Stimulated activated CD8-positive, alpha-beta memory T cell treated with anti-CD3 and anti-CD28 coated beads, Interleukin-2, amount 100 ng/mL, for 1 hour (primary cell): ENCODE data around the gene UGT2A1.

Experiments used
- DNase-seq, 2 donors: peaks; one replicate each; pipeline ENCODE4 v3.0.0-alpha.2; 2020; ENCODE audit warnings: low read depth in 2 of 2

Gene UGT2A1

GRCh38 chr4:69589884-69590283, 63.2 kb downstream of the UGT2A1 start:
- DNase-seq = no peak

GRCh38 chr4:69584135-69584534, 68.9 kb downstream of the UGT2A1 start:
- no peak for DNase-seq

- DNase-seq = no peak
Measured at GRCh38 chr4:69583543-69583942, 69.5 kb downstream of the UGT2A1 start.

GRCh38 chr4:69577245-69577644, 75.8 kb downstream of the UGT2A1 start:
- DNase-seq = no peak

GRCh38 chr4:69576251-69576877, 76.7 kb downstream of the UGT2A1 start:
- DNase-seq = no peak

- no peak for DNase-seq
Measured at GRCh38 chr4:69568787-69569186, 84.3 kb downstream of the UGT2A1 start.

- no peak for DNase-seq
Measured at GRCh38 chr4:69563424-69563823, 89.6 kb downstream of the UGT2A1 start.

DNA sequence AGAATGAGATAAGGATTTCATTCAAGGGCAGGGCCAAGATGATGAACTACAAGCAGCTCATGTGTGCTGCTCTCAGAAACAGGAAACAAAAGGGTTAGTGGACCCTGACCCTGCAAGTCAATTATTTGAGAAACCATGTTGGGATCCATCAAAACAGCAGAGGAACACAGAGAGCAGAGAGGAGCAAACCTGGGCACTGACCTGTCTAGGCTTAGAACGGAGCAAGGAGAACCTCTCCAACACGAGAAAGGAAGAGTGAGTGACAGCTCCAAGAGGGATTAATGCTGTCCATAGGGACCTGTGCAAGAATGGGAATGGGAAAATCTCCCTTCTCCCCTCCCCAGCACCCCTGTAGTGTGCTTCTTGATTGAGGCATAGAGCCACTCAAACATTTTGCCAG, 103.4 kb downstream of the UGT2A1 start:
- no peak for DNase-seq

GRCh38 chr4:69546134-69546765, 106.8 kb downstream of the UGT2A1 start:
- DNase-seq = no peak
